ENCODE data around the gene PAPOLA.
"Not testable (repeated sequence)": the region's sequence is repeated elsewhere in the genome, so short reads cannot be mapped to it uniquely, and the experiment has no call there.

PAPOLA gene

GRCh38 chr14:96501217-96501739 lies 904 bp upstream of the PAPOLA start:
- no peak for TF ChIP-seq CTCF (IDR thresholded peaks at IDR 0.05; ENCODE audit: insufficient read depth, missing control alignments)
- DNase-seq (ENCODE audit: insufficient read length, low spot score) (no peak), FAIRE-seq (no peak)

- FAIRE-seq: no peak
- no peak for TF ChIP-seq CTCF (IDR thresholded peaks at IDR 0.05; ENCODE audit: insufficient read depth, missing control alignments)
- no peak for DNase-seq (ENCODE audit: insufficient read length, low spot score)
Measured at GRCh38 chr14:96502621-96503305, 581 bp downstream of the PAPOLA start.

GRCh38 chr14:96503306-96503679 lies 1.1 kb downstream of the PAPOLA start:
- DNase-seq (ENCODE audit: insufficient read length, low spot score): no peak
- no peak for FAIRE-seq
- no peak for TF ChIP-seq CTCF (IDR thresholded peaks at IDR 0.05; ENCODE audit: insufficient read depth, missing control alignments)

- not testable (repeated sequence) for FAIRE-seq; DNase-seq (ENCODE audit: insufficient read length, low spot score)
Measured at GRCh38 chr14:96504353-96504752, 2.2 kb downstream of the PAPOLA start.

- FAIRE-seq (no peak), DNase-seq (ENCODE audit: insufficient read length, low spot score) (no peak)
- no peak for TF ChIP-seq CTCF (IDR thresholded peaks at IDR 0.05; ENCODE audit: insufficient read depth, missing control alignments)
Measured at GRCh38 chr14:96507723-96508122, 5.5 kb downstream of the PAPOLA start.

- DNase-seq (ENCODE audit: insufficient read length, low spot score) (no peak), FAIRE-seq (no peak)
- TF ChIP-seq CTCF (IDR thresholded peaks at IDR 0.05; ENCODE audit: insufficient read depth, missing control alignments): no peak
Measured at GRCh38 chr14:96508900-96509299, 6.7 kb downstream of the PAPOLA start.

GRCh38 chr14:96509457-96510090 lies 7.4 kb downstream of the PAPOLA start:
- no peak for TF ChIP-seq CTCF (IDR thresholded peaks at IDR 0.05; ENCODE audit: insufficient read depth, missing control alignments)
- DNase-seq (ENCODE audit: insufficient read length, low spot score) (no peak), FAIRE-seq (no peak)
